ENCODE data around the gene OTC.

Gene OTC

GRCh38 chrX:38351346-38351745 lies 1.1 kb upstream of the OTC start:
- DNase-seq (ENCODE audit: low read depth): no peak
- no peak for TF ChIP-seq CTCF (conservative IDR thresholded peaks at IDR 0.05; ENCODE audit: low read depth, low read length)

GRCh38 chrX:38356401-38356800 lies 4.0 kb downstream of the OTC start:
- H3K4me3 ChIP-seq (ENCODE audit: low read depth, low read length): no peak overlapping the region
- TF ChIP-seq CTCF (conservative IDR thresholded peaks at IDR 0.05; ENCODE audit: low read depth, low read length): no peak
- DNase-seq (ENCODE audit: low read depth): no peak

More at GRCh38 chrX:38351346-38351745, 1.1 kb upstream of the OTC start:
- H3K4me3 ChIP-seq (ENCODE audit: low read depth, low read length): no peak overlapping the region

GRCh38 chrX:38357747-38358673 lies 5.6 kb downstream of the OTC start:
- TF ChIP-seq CTCF (conservative IDR thresholded peaks at IDR 0.05; ENCODE audit: low read depth, low read length): no peak
- H3K4me3 ChIP-seq (ENCODE audit: low read depth, low read length): no peak overlapping the region

GRCh38 chrX:38363046-38363445 lies 10.6 kb downstream of the OTC start:
- TF ChIP-seq CTCF (conservative IDR thresholded peaks at IDR 0.05; ENCODE audit: low read depth, low read length): no peak

More at GRCh38 chrX:38357747-38358673, 5.6 kb downstream of the OTC start:
- DNase-seq (ENCODE audit: low read depth): no peak

GRCh38 chrX:38365954-38366353 lies 13.6 kb downstream of the OTC start:
- TF ChIP-seq CTCF (conservative IDR thresholded peaks at IDR 0.05; ENCODE audit: low read depth, low read length): no peak
- no peak overlapping the region for H3K4me3 ChIP-seq (ENCODE audit: low read depth, low read length)
- no peak for DNase-seq (ENCODE audit: low read depth)

More at GRCh38 chrX:38363046-38363445, 10.6 kb downstream of the OTC start:
- no peak overlapping the region for H3K4me3 ChIP-seq (ENCODE audit: low read depth, low read length)
- DNase-seq (ENCODE audit: low read depth): no peak

GRCh38 chrX:38368774-38369173 lies 16.4 kb downstream of the OTC start:
- no peak overlapping the region for H3K4me3 ChIP-seq (ENCODE audit: low read depth, low read length)
- no peak for TF ChIP-seq CTCF (conservative IDR thresholded peaks at IDR 0.05; ENCODE audit: low read depth, low read length)
- no peak for DNase-seq (ENCODE audit: low read depth)

GRCh38 chrX:38371641-38372040 lies 19.2 kb downstream of the OTC start:
- no peak for TF ChIP-seq CTCF (conservative IDR thresholded peaks at IDR 0.05; ENCODE audit: low read depth, low read length)
- no peak for DNase-seq (ENCODE audit: low read depth)
- no peak overlapping the region for H3K4me3 ChIP-seq (ENCODE audit: low read depth, low read length)
